ENCODE data around the gene PSMB2. TPM values are rescaled to one million over a fixed set of nuclear protein-coding genes. Genes with fewer than 3 reads are reported as not detected.

The PSMB2 gene
- total and polyA plus RNA-seq, 10 of the 15 experiments (the other 5 are each of a cell fraction or from before 2014, with no cell fraction given): 71.7 to 299 (median 145) TPM

DNA sequence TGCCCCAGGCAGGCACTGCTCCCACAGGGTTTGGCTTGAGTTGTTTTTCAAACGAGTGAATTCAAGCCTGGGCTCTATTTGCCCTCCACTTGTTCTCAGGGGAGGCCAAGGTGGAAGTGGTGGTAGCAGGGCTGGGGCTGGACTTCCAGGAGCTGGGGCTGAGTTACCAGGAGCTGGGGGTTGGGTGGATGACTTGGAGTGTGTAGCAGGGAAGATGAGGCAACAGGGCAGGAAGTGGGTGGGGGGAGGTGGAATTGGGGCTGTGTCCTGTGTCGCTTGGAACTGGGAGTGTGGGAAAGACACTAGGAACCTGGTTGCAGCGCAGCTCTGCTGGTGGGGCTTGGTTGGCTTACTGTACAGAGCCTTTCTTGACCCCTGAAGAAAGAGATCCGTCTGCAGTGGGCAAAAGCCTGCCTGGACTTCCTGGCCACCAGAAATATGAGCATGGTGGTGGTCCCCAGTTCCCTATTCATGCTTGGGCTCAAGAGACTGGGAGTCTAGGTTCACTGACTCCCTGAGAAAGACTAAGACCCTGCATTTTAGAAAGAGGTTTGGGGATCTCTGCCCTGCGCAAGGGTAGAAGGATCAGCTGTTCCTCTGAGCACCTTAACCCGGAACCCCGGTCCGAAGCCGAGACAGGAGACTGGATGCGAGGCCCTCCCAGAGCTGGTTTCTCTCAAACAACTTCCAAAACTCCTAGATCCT is 65.1 kb downstream of the PSMB2 start (continued):
- no peak for TF ChIP-seq RUNX3 (IDR thresholded peaks at IDR 0.05; ENCODE audit: low read length)
- TF ChIP-seq, protein P1, sequence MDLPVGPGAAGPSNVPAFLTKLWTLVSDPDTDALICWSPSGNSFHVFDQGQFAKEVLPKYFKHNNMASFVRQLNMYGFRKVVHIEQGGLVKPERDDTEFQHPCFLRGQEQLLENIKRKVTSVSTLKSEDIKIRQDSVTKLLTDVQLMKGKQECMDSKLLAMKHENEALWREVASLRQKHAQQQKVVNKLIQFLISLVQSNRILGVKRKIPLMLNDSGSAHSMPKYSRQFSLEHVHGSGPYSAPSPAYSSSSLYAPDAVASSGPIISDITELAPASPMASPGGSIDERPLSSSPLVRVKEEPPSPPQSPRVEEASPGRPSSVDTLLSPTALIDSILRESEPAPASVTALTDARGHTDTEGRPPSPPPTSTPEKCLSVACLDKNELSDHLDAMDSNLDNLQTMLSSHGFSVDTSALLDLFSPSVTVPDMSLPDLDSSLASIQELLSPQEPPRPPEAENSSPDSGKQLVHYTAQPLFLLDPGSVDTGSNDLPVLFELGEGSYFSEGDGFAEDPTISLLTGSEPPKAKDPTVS (IDR thresholded peaks at IDR 0.05; ENCODE audit: low read depth, low read length): no peak

DNA sequence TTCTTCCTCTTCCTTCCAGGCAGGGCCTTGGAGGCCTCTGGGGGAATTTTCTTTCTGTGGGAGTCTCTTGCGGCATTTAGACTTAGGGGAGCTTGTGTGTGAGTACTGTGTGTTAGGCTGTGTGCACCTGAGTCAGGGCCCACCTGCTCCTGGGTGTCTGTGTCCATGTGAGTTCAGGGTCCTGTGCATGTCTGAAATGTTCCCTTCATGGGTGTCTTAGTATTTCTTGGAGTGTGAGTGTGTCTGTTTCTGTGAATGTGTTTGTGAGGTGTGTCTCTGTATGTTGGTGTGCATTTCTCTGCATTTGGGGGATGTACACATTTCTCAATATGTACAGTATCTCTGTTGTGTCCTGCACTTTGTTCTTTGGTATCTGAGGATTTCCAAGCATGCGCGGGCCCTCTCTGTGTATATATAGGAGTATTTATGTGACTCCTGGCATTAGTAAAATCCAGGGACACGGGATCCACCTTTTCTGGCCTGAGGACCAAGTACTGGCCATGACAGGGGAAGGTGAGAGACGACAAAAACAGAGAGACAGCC is 65.8 kb downstream of the PSMB2 start:
- no peaks in the 10 kb centered on the region for H3K9me3 ChIP-seq (replicated peaks; ENCODE audit: control insufficient read depth, insufficient read depth, low read length)
- no peaks in the 10 kb centered on the region for H3K36me3 ChIP-seq (ENCODE audit: control insufficient read depth in 2 of 2, insufficient read depth in 2 of 2, low read length in 1 of 2)
- H3K27me3 ChIP-seq (replicated peaks in 1 of 2; ENCODE audit: control insufficient read depth in 2 of 2, insufficient read depth in 2 of 2, low read length in 1 of 2): peaks cover 0 to 2% of the 10 kb centered on the region in 2 experiments; a peak in 2 of 4 replicates
- no peak for DNase-seq (ENCODE audit: low read depth, low spot score)
- no peak overlapping the region for H2AFZ ChIP-seq (ENCODE audit: control insufficient read depth, low read depth, low read length)
- in situ Hi-C loops (cut with MboI): no loop called here
- ChIA-PET CTCF (interaction anchor here (1.4 kb wide), 1 partner anchor 140 kb away, joined by 4 read pairs; no protein-coding TSS in a partner anchor), RAD21 (ENCODE audit: unreplicated experiment) (no interaction called here), SMC1A (ENCODE audit: uncharacterized antibody, unreplicated experiment) (no interaction called here), POLR2A (no interaction called here)
- no peaks in the 10 kb centered on the region for H4K20me1 ChIP-seq (ENCODE audit: control insufficient read depth, insufficient read depth)
- FAIRE-seq: no peak
- no peak overlapping the region for H3K4me3 ChIP-seq
- ATAC-seq: no peak
- H3K4me1 ChIP-seq (ENCODE audit: control insufficient read depth, insufficient read depth, low read length): peaks cover 20% of the 10 kb centered on the region
- BruUV-seq (replicated peaks): no TSS peak
- no peaks in the 10 kb centered on the region; the same call in 1 of the 2 replicates for H3K79me2 ChIP-seq (ENCODE audit: control insufficient read depth, insufficient read depth, low read length)
- intact Hi-C loops (cut with micrococcal nuclease; ENCODE audit: unreplicated experiment): no loop called here
- WGBS (ENCODE audit: insufficient coverage, insufficient replicate concordance, low lambda C conversion rate, missing lambda C conversion rate): 85% methylated on average over 5 of the region's 5 CpGs
- H3K9ac ChIP-seq (ENCODE audit: control insufficient read depth, insufficient read depth, low read length): no peak overlapping the region
- H3K4me2 ChIP-seq (ENCODE audit: control insufficient read depth, insufficient read depth): no peak overlapping the region
- H3K27ac ChIP-seq (ENCODE audit: control insufficient read depth, insufficient read depth): no peak overlapping the region
- TF ChIP-seq MTA3 (IDR thresholded peaks at IDR 0.05; ENCODE audit: borderline replicate concordance, low read length): no peak
- no peak for TF ChIP-seq SMAD5 (IDR thresholded peaks at IDR 0.05; ENCODE audit: low read depth)
- TF ChIP-seq, protein P2, sequence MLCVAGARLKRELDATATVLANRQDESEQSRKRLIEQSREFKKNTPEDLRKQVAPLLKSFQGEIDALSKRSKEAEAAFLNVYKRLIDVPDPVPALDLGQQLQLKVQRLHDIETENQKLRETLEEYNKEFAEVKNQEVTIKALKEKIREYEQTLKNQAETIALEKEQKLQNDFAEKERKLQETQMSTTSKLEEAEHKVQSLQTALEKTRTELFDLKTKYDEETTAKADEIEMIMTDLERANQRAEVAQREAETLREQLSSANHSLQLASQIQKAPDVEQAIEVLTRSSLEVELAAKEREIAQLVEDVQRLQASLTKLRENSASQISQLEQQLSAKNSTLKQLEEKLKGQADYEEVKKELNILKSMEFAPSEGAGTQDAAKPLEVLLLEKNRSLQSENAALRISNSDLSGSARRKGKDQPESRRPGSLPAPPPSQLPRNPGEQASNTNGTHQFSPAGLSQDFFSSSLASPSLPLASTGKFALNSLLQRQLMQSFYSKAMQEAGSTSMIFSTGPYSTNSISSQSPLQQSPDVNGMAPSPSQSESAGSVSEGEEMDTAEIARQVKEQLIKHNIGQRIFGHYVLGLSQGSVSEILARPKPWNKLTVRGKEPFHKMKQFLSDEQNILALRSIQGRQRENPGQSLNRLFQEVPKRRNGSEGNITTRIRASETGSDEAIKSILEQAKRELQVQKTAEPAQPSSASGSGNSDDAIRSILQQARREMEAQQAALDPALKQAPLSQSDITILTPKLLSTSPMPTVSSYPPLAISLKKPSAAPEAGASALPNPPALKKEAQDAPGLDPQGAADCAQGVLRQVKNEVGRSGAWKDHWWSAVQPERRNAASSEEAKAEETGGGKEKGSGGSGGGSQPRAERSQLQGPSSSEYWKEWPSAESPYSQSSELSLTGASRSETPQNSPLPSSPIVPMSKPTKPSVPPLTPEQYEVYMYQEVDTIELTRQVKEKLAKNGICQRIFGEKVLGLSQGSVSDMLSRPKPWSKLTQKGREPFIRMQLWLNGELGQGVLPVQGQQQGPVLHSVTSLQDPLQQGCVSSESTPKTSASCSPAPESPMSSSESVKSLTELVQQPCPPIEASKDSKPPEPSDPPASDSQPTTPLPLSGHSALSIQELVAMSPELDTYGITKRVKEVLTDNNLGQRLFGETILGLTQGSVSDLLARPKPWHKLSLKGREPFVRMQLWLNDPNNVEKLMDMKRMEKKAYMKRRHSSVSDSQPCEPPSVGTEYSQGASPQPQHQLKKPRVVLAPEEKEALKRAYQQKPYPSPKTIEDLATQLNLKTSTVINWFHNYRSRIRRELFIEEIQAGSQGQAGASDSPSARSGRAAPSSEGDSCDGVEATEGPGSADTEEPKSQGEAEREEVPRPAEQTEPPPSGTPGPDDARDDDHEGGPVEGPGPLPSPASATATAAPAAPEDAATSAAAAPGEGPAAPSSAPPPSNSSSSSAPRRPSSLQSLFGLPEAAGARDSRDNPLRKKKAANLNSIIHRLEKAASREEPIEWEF (IDR thresholded peaks at IDR 0.05; ENCODE audit: insufficient replicate concordance, low read depth, low read length): no peak
- TF ChIP-seq PML (IDR thresholded peaks at IDR 0.05; ENCODE audit: low read length): no peak
- TF ChIP-seq MEF2A (IDR thresholded peaks at IDR 0.05; ENCODE audit: insufficient read depth, low read depth, low read length): no peak
- TF ChIP-seq EP300 (IDR thresholded peaks at IDR 0.05; ENCODE audit: borderline replicate concordance in 1 of 2, control insufficient read depth in 1 of 2, low read depth in 2 of 2, low read length in 2 of 2): no peak
- TF ChIP-seq, protein P3, sequence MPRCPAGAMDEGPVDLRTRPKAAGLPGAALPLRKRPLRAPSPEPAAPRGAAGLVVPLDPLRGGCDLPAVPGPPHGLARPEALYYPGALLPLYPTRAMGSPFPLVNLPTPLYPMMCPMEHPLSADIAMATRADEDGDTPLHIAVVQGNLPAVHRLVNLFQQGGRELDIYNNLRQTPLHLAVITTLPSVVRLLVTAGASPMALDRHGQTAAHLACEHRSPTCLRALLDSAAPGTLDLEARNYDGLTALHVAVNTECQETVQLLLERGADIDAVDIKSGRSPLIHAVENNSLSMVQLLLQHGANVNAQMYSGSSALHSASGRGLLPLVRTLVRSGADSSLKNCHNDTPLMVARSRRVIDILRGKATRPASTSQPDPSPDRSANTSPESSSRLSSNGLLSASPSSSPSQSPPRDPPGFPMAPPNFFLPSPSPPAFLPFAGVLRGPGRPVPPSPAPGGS (IDR thresholded peaks at IDR 0.05; ENCODE audit: borderline replicate concordance, insufficient read depth, low read depth, low read length, poor library complexity, severe bottlenecking): no peak
